Spleen (tissue), 7 donors: ENCODE measurements around the gene TNN.

ENCODE experiments used
- CTCF ChIP-seq, 11 experiments: fragments of 200-600 bp in 7 of 11; fragments of 450-650 bp in 4 of 11; sonication (generic) in 4 of 11; IDR thresholded peaks in 8 of 11; conservative IDR thresholded peaks in 3 of 11; 1 replicate in 7 of 11; 2 replicates in 4 of 11; pipeline versions ENCODE4 v1.4.0 to v1.8.0; 2016 to 2021; ENCODE audit warnings: antibody characterized with exemption in 11 of 11, inconsistent platforms in 4 of 11, mild to moderate bottlenecking in 1 of 11
- POLR2A ChIP-seq, 3 donors: fragments of 450-650 bp; IDR thresholded peaks; one replicate each; pipeline ENCODE4 v1.5.1; 2017; ENCODE audit warnings: antibody characterized with exemption in 3 of 3, mild to moderate bottlenecking in 1 of 3
- POLR2AphosphoS5 ChIP-seq, 3 donors: sonication (generic); formaldehyde crosslinking; IDR thresholded peaks; one replicate each; pipeline ENCODE4 v1.5.1; 2017; ENCODE audit warnings: antibody characterized with exemption in 3 of 3
- donor health status: DM: no; HTN: no; CAD: no; lungs with moderate emphysema.
- donor health status: DM: no; HTN: no; CAD: no.
- donor health status: DM: no; HTN: no; CAD: no.

DNA sequence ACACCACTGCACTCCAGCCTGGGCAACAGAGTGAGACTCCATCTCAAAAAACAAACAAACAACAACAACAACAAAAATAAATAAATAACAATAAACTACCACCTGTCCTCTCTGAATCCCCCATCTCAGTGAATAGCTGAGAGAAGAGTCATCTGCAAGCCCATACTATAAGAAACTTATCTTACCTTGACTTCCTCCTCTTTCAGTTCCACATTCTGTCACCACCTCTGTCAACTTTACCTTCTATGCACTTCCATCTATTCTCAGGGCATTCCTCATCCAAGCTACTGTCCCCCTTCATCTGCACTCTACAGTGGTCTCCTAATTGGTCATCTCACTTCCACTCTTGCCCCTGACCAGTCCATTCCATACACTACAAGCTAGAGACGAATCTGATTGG, 66.9 kb downstream of the TNN start:
- TF ChIP-seq CTCF (IDR thresholded peaks at IDR 0.05 in 8 of 11, conservative IDR thresholded peaks at IDR 0.05 in 3 of 11) (no peak), POLR2AphosphoS5 (IDR thresholded peaks at IDR 0.05) (no peak), POLR2A (IDR thresholded peaks at IDR 0.05) (no peak)
